Measurements from ENCODE around the gene PEAK1.
"Not testable (repeated sequence)": the region's sequence is repeated elsewhere in the genome, so short reads cannot be mapped to it uniquely, and the experiment has no call there.

PEAK1 gene

DNA sequence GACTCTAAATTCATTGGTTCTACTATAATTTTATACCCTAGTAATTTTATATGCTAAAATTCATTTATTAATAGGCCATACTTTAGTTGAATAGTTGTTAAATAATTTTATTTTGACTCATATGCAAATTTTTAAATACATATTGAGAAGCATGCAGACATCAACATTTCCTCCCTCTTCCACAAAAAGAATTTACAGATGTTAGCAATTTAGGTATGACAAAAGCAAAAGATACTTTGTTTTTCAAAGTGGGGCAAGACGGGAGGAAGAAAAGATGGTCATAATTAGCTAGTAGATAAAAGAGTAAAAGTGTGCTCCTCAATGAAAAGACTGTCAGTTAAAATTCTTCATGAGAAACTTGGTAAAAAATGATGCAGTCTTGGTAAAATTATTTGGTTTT is 200.1 kb downstream of the PEAK1 start:
- no peak for DNase-seq

DNA sequence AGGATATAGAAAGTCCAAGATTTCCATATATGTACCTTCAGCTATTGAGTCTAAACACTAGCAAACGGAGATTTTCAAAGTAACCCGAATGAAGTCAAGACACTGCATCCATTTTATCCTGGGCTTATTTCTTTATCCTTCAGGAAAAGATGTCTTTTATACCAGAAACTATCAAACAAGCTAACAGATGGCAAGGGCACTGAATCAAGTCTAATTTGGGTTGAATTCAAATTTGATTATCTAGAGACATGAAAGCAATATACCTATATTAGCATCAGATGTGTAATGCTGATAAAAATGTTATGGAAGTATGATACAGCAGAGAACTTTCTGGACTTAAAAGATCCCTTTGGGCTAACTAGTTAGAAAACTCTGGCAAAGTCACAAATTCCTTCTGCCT is 210.7 kb downstream of the PEAK1 start:
- DNase-seq, result no peak

DNA sequence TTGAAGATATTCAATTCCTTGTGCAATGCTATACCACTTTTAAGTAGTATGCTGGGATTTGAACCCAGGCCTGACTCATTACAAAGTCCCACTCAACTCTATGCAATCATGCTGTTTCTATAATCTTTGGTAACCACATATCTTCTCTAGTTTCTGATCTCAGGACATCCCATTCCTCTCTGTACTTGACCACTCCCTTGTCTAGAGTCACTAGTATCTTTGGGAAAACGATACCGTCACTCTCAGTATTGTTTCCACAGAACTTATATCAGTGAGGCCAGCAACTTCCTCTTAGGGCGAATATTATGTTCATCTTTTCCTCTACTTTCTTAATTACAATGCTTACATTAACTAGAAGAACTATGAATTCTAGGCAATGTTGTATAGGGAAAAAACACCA is 211.7 kb downstream of the PEAK1 start:
- no peak for DNase-seq

DNA sequence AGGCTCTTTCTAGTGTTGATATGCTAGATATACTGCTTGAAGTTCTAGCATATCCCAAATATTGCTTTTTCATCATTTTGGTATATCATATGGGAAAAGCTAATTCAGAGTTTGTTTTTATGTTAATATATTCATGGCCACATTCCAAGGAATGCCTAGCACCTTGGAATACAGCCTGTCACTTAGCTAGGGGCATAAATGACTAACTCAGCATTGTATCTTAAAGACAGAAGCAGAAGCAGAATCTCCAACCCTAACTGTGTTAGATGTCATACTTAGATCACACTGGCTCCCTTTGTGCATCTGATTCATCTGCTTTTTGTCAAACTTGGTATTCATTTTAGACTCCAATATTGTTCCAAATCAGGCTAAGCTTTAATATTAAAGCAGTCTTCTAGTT is 218.2 kb downstream of the PEAK1 start:
- no peak for DNase-seq

DNA sequence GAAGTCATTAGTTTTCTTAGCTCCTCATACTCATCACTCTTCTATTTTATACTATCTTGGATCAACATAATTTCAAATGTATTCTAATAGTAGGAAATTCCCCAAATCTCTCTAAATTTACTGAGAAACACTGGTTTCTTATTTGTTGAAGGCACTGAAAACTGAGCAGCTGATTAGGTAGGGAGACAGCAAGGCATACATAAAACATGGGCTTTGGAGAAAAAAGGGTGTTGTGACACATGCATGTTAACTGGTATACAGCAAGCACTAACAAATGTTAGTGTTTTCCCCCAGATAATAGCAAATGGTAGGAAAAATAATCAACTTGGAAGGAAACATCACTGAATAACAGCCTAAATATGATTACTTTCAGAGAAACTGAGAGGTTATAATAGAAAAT is 223.5 kb downstream of the PEAK1 start:
- no peak for DNase-seq

DNA sequence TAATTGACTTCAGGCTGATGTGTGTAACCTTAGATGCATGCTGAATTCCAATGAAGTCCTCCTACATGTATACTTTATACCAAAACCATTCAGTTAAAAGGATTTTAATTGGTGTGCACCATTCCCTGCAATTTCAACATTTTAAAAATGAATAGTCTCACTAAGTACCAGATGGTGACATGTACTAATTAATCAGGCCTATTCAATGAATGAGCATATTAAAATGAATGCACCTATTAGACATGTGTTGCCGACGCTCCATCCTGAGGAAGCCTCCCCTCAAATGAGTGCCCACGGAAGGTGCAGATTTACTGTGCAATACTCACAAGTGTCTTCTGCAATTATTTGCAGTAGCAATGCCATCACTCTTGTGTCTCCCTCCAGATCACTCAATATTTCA is 224.3 kb downstream of the PEAK1 start:
- no peak for DNase-seq

DNA sequence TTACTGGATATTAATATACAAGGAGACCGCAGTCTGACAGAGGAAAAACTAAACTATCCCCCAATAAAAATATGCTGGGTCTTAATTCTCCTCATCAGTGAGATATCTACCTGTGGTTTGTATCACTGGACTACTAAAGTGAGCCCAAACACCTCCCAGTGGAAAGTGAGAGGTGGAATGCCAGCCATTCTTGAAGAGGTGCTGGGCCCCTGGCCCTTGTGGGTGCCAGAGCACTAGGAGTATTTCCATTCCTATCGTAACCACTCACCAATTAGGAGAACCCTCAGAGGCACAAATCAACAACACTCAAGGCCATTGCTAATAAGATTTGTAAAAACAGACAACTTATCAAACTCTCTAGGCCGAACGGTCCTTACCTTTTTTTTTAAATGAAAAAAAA is 227.5 kb downstream of the PEAK1 start:
- no peak for DNase-seq

DNA sequence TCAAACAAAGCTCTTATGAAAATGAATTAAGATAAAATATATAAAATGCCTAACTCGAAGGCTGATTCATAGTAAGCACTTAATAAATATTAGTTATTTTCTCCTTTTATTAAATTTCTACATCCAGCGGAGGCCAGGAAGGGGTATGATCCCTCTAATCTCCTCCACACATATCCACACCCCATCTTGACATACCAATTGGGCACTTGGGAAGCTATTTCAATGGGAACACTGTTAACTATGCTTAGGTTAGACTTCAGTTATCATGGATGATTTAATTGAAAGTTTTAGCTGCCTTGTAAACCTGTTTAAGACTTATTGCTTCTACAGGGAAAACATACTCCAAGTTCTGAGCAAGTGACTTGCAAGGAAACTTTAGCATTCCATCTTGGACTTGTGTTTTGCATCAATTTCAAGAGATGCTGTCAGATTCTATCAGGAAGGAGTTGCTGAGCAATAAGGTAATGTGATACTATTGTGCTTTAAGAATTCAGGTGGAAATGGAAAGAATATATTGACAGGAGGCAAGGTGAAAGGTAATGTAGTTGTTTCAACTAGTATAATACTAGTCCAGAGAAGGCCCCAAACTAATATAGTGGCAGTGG is 228.6 kb downstream of the PEAK1 start:
- no peak for DNase-seq

DNA sequence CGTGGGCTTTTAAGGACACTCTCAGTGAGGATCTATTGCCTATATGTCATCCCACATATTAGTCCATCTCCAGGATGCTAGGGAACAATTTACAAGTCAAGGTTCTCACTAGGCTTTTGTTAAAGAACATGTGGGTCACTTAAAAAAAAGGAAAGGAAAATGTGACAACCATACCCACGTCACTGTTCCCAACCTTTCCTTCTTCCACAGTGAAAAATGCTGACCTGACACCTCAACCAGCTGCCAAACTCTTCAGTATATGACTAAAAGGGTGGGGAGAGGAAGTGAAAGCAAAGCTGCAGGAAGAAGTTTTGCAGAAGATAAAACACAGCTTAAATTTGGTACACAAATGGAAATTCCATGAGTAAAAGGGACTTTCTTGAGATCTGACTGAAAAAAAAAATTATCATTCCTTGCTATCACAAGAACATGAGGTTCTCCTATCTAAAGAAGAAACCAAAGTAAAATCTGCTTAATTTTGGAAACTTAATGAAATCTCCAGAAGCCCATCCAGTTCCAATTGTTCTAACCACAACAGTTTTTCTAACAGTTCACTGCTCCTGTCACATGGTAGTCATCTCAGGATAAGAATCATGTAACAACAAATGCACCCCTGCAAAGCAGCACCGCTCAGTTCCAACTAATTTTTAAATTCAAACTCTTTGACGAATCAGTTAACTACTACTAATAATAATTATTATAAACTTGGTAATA is 232.0 kb downstream of the PEAK1 start:
- DNase-seq, result no peak

DNA sequence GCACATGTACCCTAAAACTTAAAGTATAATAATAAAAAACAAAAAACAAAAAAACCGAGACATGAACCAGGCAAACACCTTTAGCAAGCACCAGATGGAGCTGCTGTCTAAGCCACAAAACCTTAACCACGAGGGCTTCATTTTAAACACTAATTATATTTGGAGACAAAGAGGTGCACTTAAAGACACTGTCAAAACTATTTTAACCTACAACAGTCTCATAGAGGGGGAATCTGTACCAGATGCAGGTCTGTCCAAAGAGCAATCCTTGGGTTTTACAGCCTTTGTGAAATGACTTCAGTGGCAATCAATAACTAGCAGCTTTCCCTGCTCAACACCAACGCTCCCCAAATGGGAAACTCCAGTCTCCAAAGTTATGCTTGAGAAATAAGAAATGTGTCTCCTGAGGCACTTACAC is 233.3 kb downstream of the PEAK1 start:
- no peak for DNase-seq

DNA sequence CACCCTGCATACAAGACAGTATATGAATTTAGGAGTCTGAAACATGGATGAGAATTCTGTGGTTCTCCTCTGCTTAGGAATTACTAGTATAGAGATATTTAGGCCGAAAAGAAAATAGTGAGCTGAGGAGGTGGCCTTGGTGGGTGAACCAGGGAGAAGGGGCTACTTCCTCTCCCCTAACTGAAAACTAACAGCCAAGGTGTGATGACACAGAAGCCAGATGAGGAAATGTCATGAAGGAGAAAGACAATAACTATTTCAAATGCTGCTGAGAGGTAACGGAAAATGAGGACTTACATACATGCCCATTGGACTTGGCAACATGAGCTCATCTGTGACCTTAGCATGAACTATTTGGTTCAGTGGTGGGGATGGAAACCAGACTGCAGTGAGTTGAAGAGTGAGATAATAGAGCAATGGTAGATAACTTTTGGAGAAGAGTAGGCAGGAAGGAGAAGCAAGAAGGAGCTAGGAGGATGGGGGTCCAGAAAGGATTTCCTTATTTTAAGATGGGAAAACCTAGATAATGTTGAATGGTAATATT is 234.6 kb downstream of the PEAK1 start:
- no peak for DNase-seq

DNA sequence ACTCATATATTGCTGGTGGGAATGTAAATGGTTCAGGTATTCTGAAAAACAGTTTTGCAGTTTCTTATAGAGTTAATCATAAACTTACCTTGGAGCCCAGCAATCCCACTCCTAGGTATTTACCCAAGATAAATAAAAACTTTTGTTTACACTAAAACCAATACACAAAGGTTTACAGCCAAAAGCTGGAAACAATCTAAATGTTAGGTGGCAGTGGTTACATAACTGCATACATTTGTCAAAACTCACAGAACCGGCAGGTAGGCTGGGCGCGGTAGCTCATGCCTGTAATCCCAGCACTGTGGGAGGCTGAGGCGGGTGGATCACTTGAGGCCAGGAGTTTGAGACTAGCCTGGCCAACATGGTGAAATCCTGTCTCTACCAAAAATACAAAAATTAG is 235.6 kb downstream of the PEAK1 start:
- DNase-seq, result not testable (repeated sequence)

DNA sequence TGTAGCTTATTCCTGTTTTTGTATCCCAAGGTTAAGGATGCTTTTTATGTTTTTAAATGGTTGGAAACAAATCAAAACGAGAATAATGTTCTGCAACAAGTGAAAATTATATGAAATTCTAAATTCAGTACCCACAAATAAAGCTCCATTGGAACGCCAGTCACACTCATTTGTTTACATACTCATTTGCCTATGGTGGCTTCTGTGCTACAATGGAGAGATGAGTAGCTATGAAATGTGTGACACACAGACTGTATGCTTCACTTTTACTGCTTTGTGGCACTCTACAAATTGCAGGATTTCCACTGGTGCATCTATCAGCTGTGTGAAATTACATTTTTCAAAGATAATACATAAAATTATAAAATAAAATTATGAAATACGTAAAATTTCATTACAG is 236.8 kb downstream of the PEAK1 start:
- no peak for DNase-seq

DNA sequence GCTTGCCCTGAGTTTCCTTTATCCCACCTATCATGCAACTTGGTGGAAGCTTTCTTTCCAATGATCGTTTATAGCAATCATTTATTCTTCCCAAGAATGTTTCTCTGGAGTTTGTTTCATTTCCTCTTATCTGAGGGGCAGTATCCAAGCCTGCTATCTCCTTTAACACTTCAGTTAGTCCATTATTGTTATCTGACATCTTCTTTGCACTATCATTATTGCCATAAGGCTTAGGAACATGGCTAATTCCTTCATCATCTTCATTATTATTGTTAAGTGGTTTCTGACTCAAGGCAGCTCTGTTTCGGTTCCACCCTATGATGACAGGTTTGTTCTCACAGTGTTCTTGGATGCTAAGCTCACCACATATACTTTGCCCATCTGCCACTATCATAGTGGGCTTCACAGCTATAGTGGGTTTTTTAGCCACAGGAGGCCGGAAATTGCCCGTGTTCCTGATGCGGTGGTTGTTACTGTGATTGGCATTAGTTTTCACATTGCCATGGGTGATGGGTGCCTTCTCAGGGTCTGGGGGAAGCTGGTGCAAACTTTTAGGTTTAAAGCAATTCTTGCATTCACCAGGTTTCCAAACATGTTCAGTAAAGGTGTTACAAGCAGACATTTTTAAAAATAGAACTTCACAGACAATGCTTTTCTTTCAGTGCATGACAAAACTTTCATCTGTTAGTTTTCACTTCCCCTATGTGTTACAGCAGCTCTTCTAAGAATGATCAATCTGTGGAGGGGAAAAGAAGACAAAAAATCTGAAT is 238.4 kb downstream of the PEAK1 start:
- DNase-seq, result no peak

DNA sequence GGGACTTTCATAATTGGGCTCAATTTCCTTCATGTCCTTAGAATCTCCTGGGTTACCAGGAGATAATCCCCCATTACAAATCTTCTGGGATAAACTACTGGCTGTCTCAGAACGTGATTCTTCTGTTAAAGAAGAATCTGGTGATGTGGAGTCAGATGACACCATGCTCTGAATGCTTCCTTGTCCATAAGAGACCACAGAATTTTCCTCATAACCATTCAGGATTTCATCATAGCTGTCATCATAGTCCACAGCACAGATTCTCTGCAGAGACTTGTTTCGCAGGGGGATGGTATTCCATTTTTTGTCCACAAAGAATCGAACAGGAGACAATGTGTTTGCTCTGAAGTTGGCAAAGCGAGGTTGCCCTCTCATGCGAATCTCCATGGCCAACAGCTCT is 239.1 kb downstream of the PEAK1 start:
- no peak for DNase-seq

DNA sequence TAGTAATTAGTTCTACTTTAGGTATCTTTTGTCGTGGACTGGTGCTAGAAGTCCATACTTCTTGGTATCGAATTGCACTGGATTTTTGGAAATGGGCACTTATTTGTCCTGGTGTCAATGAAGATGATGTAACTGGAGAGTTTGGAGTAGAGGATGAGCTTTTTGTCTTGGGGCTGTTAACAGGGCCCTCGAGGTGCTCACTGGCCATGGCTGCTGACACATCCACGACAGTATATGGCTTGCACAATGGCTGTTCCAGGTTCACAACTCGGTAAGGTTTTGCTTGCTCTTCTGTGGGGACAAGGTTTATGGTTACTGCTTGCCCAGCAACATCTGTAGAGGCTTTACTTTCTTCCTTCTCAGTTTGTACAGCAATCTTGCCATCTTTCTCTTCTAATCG is 239.6 kb downstream of the PEAK1 start:
- no peak for DNase-seq

DNA sequence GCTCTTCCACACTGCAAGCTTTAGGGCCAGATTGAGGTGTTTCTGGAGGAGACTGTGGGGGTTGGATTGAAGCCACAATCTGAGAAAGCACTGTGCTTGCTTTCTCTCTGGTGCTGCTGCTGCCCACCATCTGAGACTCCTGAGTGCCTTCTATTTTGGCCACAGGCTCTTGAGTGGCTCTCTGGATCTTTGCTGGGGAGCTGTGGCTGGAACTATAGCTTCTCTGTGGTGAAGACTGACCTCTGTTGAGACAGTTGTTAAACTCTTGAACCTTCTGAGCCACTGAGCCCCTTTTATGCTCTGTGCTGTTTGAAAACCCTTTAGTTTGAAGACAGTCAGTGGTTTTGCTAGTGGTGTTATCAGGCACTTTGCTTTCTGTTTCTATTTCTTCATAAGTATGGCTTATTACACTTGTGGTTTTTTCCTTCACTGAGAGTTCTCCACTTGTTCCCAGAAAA is 240.3 kb downstream of the PEAK1 start:
- DNase-seq, result no peak

DNA sequence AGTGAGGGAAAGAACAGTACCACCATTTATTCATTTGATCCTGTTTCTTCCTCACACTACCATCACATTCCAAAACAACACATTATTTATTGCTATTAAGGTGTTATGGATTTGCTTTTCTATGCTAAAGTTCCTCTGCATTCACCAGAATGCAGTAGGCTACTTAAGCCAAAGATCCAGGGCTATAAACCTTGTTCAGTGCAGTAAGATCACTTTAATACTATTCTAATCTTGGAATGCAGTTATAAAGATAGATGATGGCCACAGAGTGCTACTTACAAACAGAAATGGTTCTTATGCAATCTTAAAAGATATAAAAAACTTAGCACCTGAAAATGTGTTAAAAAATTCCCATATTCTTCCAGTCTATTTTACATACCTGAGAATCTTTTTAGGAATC is 241.5 kb downstream of the PEAK1 start:
- no peak for DNase-seq

DNA sequence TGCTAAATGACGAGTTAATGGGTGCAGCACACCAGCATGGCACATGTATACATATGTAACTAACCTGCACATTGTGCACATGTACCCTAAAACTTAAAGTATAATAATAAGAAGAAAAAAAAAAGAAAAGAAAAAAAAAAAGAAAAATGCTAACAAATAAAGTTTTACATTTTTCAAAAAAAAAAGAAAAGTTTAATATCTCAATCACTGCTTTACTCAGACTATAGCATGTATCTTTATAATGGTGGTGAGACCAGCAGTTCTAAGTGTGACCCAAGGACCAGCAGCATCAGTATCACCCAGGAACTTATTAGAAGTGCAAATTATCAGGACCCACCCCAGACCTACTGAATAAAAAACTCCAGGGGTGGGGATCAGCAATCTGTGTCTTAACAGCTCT is 243.8 kb downstream of the PEAK1 start:
- not testable (repeated sequence) for DNase-seq

DNA sequence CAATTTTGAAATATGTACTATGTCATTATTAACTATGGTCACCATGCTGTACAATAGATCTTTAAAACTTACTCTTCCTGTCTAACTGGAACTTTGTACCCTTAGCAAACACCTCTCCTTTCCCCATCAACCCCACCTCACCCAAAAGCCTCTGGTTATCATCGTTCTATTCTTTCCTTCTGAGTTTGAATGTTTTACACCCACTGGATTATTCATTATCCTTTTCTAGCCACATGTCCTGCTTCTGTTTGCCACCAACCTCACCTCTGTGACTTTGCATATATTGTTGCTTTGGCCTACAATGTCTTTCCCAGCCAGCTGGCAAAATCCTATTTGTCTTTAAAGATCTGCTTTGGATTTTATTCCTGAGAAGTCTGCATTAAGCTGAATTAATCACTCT is 246.4 kb downstream of the PEAK1 start:
- DNase-seq, result no peak

DNA sequence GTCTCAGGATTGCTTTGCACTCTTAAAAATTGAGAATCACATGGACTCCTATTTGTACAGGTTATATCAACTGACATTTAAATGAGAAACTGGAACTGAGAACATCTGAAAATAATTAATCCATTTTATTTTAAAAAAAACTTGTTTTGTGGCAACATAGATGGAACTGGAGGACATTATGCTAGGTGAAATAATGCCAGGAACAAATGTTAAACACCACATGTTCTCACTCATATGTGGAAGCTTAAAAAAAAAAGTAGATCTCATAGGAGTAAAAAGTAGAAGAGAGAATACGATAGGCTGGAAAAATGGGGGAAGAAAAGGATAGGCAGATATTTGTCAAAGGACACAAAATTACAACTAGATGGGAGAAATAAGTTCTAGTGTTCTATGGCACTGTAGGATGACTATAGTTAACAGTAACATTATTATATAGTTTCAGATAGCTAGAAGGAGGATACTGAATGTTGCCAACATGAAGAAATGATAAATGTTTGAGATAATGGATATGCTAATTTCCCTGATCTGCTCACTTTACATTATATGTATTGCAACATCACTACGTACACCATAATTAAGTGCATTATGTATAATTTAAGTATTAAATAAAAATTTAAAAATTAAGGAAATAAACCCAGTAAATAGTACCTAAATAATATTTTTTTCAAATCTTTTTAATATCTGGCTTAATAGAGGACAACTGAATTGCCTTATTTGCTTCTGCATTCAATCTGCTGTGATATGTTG is 248.5 kb downstream of the PEAK1 start:
- no peak for DNase-seq

DNA sequence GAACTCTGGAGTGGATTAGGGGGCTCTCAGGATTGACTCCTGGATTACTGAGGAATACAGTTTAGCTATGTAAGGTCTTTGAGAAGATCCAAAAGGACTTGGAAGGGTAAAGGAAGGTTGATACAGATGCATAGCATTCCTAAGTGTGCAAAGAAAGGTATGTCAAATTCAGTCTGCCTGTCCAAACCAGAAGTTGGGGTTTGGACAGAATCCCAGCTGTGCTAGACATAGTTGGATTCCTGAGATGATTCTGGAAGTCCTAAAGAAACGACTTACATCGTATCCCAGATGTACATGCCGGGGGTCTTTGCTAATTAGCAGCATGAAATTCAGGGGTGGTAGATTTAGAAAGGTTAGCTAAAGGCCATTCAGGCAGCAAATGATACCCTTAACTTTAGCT is 251.3 kb downstream of the PEAK1 start:
- no peak for DNase-seq

DNA sequence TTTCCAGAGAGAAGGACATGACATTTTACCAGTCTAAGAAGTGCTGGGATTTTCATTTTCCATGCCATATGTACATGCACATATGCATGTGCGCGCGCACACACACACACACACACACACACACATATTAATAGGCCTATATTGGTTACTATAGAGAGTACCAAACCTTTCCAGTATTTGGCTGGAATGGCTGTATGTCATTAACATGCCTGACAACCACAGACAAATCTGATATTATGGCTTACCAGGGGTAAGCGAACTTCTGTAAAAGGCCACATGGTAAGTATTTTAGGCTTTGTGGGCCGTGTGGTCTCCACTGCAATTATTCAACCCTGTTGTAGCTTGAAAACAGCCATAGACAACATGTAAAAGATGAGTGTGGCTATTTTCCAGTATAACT is 251.8 kb downstream of the PEAK1 start:
- no peak for DNase-seq
